ENCODE data around the gene CNOT6. TPM values are rescaled to one million over a fixed set of nuclear protein-coding genes. Genes with fewer than 3 reads are reported as not detected.

CNOT6 gene
- total and polyA plus RNA-seq, 4 donors: 8.7 to 51.1 (median 14.8) TPM

- Histone ChIP-seq H3K9ac (ENCODE audit: insufficient read depth in 1 of 2, low read length in 2 of 2) (no peak overlapping the region), H3K27ac (ENCODE audit: low read depth in 1 of 2, low read length in 1 of 2) (no peak overlapping the region), H3K9me3 (ENCODE audit: control insufficient read depth in 4 of 4, insufficient read depth in 3 of 4, low read length in 3 of 4) (no peaks in the 10 kb centered on the region), H3K27me3 (ENCODE audit: control insufficient read depth in 3 of 3, insufficient read depth in 3 of 3, low read length in 2 of 3) (no peaks in the 10 kb centered on the region), H3K4me3 (no peak overlapping the region), H3K36me3 (ENCODE audit: control insufficient read depth in 4 of 4, insufficient read depth in 4 of 4, low read length in 4 of 4) (no peaks in the 10 kb centered on the region), H3K4me1 (ENCODE audit: control insufficient read depth in 5 of 5, insufficient read depth in 5 of 5, low read length in 5 of 5) (peaks cover 0 to 4% (median 0%) of the 10 kb centered on the region in 5 donors)
- no peak for TF ChIP-seq CTCF (IDR thresholded peaks at IDR 0.05; ENCODE audit: control extremely low read depth, extremely low read depth)
- 93 to 94% methylated on average over 6 of the region's 6 CpGs for WGBS, 2 donors
- ATAC-seq (ENCODE audit: insufficient read depth, low FRiP score) (no peak), DNase-seq (no peak)
Observed at GRCh38 chr5:180599590-180599914, 105.4 kb downstream of the CNOT6 start.

GRCh38 chr5:180599981-180600553 lies 105.9 kb downstream of the CNOT6 start:
- ATAC-seq (ENCODE audit: insufficient read depth, low FRiP score): no peak
- WGBS, 2 donors: 75 to 80% methylated on average over 16 of the region's 16 CpGs
- H3K27ac ChIP-seq (ENCODE audit: low read depth in 1 of 2, low read length in 1 of 2): no peak overlapping the region

GRCh38 chr5:180600554-180601041 lies 106.4 kb downstream of the CNOT6 start:
- 77 to 82% methylated on average over 11 to 12 of the region's 12 CpGs for WGBS, 2 donors
- Histone ChIP-seq H3K9ac (ENCODE audit: insufficient read depth in 1 of 2, low read length in 2 of 2) (no peak overlapping the region), H3K27ac (ENCODE audit: low read depth in 1 of 2, low read length in 1 of 2) (peak overlapping the region in 1 of 2 donors; percentile 23), H3K36me3 (ENCODE audit: control insufficient read depth in 4 of 4, insufficient read depth in 4 of 4, low read length in 4 of 4) (no peaks in the 10 kb centered on the region), H3K4me3 (no peak overlapping the region), H3K4me1 (ENCODE audit: control insufficient read depth in 5 of 5, insufficient read depth in 5 of 5, low read length in 5 of 5) (peaks cover 0 to 4% (median 0%) of the 10 kb centered on the region in 5 donors), H3K9me3 (ENCODE audit: control insufficient read depth in 4 of 4, insufficient read depth in 3 of 4, low read length in 3 of 4) (no peaks in the 10 kb centered on the region), H3K27me3 (ENCODE audit: control insufficient read depth in 3 of 3, insufficient read depth in 3 of 3, low read length in 2 of 3) (no peaks in the 10 kb centered on the region)
- ATAC-seq (ENCODE audit: insufficient read depth, low FRiP score): no peak
- no peak for DNase-seq
- TF ChIP-seq CTCF (IDR thresholded peaks at IDR 0.05; ENCODE audit: control extremely low read depth, extremely low read depth): no peak

More at GRCh38 chr5:180599981-180600553, 105.9 kb downstream of the CNOT6 start:
- Histone ChIP-seq H3K9me3 (ENCODE audit: control insufficient read depth in 4 of 4, insufficient read depth in 3 of 4, low read length in 3 of 4) (no peaks in the 10 kb centered on the region), H3K9ac (ENCODE audit: insufficient read depth in 1 of 2, low read length in 2 of 2) (no peak overlapping the region), H3K4me3 (no peak overlapping the region), H3K36me3 (ENCODE audit: control insufficient read depth in 4 of 4, insufficient read depth in 4 of 4, low read length in 4 of 4) (no peaks in the 10 kb centered on the region), H3K4me1 (ENCODE audit: control insufficient read depth in 5 of 5, insufficient read depth in 5 of 5, low read length in 5 of 5) (peaks cover 0 to 4% (median 0%) of the 10 kb centered on the region in 5 donors), H3K27me3 (ENCODE audit: control insufficient read depth in 3 of 3, insufficient read depth in 3 of 3, low read length in 2 of 3) (no peaks in the 10 kb centered on the region)
- no peak for TF ChIP-seq CTCF (IDR thresholded peaks at IDR 0.05; ENCODE audit: control extremely low read depth, extremely low read depth)
- DNase-seq: no peak

All from lung (tissue), 12 donors.